Left ventricle myocardium superior (tissue), 1 donor: ENCODE measurements around the gene OR6A2. TPM values are rescaled to one million over a fixed set of nuclear protein-coding genes. Genes with fewer than 3 reads are reported as not detected.

Experiments
- ATAC-seq: fragments of 200-7000 bp; cut with Tn5 transposase; one replicate; pipeline ENCODE4 v1.9.1; 2020; ENCODE audit warnings: mild to moderate bottlenecking, moderate library complexity
- DNase-seq: peaks from one replicate; pipeline ENCODE4 v3.0.0-alpha.2; 2020
- intact Hi-C: fragments of 100-400 bp; cut with micrococcal nuclease; formaldehyde crosslinking; loops from one replicate; pipeline ENCODE4 v1.11.0; 2022
- total RNA-seq: library from RNA; stranded (reverse); fragmentation: NEBNext Ultra II Directional; extraction: Animal tissue kit (Norgen Biotek cat#: 25700); gene quantifications from one replicate; pipeline ENCODE4 v1.2.1, GENCODE V29; 2021
- donor health status: DM: no; HTN: yes; CAD: no; lungs with severe emphysema.

Gene OR6A2
- total RNA-seq, 1 donor from 2014 or later: not detected

DNA sequence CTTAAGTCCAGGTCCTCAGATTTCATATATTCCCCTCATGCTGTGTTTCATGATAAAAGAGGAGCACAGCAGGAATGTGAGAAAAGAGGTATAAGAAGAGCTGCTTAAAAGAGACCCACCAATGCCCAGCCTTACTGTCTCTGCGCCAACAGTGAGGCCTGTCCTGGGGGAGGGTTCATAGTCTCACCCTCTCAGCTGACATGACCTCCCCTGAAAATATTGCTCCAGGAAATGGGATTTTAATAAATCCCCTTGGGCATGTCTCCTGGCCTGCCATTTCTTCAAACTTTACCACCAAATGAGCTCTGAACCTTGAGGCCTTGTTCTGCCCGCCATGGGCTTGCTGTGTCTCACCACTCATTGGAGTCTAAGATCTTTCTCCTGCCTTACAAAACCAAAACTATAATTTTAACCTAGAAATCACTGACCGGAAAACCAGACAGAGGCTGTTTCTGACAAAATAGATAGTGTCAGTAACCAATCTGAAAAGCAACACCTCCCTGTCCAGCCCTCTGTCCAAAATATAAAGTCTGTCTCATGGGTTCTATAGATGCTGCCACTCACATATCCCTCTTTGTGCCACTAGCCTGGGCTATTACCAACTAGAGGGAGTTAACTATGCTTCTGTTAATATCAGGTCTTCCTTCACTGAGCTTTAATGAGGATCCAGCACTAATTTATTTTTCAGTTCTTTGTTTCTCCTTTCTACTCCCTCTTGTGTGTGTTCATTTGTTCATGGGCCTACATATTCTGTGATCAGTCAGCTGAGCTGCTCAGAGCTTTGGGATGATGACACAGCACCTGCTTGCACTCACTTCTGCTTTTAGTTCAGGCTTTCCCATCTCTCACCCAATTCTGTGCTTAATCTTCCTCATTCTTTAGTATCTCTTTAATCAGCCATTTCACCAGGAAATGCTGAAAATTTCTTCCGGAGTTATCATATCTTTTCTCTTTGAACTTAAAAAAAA is 27.3 kb downstream of the OR6A2 start, which contains the start of gene OR2AG2:
OR2AG2 (minus strand) TSS at position 51 of the 968 bp plus-strand sequence. CDS start 3,019 bp downstream, outside the sequence.
- DNase-seq: no peak

DNA sequence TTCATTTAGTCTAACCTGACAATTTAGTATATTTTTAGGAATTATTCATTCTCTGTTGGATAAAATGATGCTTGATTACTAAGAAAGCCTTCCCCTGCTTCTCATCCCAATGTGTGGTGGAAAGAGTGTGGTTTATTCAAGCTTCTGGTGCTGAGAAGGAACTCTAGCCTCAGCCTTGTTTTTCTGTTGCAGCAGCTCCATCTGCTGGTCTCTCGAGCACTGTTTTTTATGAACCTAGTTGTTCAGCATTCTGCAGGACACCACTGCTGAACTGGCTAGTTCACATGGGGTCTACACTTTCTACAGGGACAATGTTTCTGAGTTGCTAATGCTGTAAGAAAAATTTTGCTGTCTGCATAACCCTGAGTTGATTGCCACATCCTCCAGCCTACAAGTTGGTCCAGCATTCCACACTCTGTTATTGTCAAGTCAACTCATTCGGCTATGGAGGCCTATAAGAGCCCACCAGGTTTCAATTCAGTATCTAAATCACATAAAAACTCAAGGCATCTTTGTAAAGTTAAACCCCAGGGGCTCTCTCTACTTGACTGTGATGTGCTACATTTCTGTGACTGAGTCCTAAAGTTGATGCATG is 42.0 kb downstream of the OR6A2 start:
- ATAC-seq (peak; percentile 60), DNase-seq (no peak)
- intact Hi-C loops: no loop called here

More for the DNA sequence above, 27.3 kb downstream of the OR6A2 start, which contains the start of gene OR2AG2:
- intact Hi-C loops: no loop called here
- peak; percentile 48 for ATAC-seq

DNA sequence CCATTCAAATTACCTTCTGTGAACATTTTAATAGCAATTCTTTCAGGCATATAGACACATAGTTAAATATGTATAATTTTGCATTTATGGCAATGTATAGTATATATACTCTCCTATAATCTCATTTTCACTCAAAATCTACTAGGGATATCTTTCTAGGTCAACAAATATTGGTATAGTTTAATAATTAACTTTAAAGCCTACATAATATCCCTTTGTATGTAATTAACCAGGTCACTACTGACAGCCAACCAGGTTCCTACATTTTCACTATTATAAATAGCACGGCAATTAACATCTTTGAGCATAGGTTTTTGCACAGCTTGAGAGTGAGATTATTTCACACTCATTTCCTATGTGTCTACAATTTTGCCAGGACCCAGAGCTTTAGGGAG is 43.5 kb downstream of the OR6A2 start:
- DNase-seq (no peak), ATAC-seq (no peak)
- intact Hi-C loops: no loop called here

DNA sequence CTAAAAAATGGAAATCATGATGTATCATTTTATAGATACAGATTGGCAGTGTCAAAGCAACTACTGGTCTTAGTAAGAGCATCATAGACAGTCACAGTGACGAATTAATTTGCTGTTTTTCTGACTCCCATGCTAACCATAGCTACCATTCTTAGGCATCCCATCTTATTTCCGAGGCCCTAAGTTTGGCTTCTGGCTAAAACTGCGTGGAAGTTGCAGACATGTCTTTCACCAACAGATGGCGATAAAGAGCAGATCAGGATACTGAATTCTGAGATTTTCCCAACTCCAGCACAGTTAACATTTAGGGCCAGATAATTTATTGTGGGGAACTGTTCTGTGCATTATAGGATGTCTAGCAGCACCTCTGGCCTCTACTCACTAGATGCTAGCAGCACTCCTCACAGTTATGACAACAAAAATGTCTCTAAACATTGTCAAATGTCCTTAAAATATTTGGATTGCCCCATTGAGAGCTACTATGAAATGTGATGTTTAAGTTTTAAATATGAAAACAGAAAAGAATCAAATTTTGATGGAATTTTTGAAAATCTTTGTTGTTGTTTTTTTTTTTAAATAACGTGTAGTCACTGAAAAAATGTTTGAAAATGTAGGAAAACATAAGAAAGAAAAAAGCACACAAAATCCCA is 44.1 kb downstream of the OR6A2 start:
- intact Hi-C loops: no loop called here
- DNase-seq (no peak), ATAC-seq (peak; percentile 27)

DNA sequence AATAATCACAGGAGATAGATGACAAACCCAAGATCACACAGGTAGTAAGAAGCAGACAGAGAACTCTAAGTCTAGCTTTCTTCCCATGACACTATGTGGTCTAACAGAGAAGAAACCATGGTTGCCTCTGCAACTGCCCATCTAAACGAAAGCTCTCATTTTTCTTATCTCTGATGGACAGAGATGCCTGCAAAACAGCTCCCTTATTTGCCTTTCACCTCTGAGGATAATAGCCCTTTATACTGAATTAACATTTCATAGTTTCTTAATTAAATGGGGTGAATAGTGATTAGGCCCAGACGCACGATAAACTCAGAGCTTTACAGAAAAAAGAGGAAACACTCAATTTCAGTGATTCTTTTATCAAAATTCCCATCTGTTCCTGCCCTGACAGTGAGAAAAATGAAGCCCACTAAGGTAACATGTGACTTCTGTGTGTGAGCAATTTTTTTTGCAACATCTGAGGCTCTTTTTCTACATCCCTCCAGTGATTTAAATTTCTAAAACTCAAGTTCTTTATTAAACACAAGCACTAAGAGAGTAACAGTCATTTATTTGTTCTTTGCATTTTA is 52.3 kb downstream of the OR6A2 start:
- no peak for DNase-seq
- no peak for ATAC-seq
- intact Hi-C loops: no loop called here

DNA sequence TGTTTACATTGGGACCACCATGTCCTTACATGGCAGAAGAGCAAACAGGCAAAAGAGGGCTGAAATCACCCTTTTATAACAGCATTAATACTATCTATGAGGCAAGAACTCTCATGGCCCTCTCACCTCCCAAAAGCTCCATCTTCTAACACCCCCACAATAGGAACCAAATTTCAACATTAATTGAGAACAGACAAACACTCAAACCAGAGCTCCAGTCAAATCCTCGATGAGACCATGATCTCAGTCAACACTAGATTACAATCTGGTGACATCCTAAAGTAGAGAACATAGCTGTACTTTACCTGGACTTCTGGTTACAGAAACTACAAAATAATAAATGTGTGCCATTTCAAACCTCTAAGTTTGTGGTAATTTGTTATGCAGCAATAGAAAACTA is 52.9 kb downstream of the OR6A2 start:
- ATAC-seq (no peak), DNase-seq (no peak)
- intact Hi-C loops: no loop called here

DNA sequence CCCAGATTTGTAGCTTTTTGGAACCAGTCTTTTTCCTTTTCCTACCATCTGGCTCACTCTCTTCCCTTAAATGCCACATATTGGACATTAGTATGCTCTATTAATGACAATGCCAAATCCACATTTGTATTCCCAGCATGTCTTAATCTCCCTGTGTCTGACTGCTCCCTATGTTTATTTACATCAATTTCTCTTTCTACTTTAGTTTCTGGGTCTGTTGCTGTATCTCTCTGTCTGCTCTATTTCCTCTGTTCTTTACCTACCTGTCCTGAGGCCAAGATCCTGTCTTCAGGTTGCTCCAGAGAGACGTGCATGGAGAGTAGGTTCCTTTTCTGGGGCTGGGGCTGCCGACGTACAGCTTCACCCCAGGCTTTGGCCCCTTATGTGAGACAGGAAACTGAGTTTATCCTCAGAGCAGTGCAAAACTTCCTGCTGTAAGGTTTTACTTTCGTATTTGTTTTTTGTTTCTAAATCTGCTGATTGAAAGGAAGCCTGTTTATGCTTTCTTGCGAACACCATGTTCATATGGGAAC is 53.3 kb downstream of the OR6A2 start:
- ATAC-seq (peak; percentile 62), DNase-seq (no peak)
- intact Hi-C loops: no loop called here

DNA sequence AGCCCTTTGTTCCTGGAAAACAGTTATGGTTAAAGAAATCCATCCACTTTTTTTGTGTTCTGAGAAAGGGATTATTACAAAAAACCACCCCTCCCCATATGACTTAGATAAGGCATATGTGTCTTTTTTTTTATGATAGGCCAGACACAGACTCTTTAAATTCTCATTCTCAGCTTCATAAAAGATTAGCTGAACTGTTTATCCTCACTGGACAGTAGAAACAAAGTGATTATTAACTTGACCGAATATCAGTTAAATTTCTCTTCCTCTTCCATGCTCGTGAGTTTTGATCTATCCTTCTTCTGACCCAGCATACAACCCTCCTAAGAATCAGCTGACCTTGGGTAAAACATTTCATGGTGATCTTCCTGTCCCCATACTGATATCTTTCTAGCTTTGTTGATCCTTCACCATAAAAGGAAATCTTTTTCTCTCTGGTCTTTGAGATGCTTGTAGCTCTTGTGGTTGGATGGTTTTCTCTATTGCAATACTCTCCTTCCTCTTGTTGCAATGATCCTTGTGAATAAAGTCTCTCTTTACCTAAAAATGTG is 53.9 kb downstream of the OR6A2 start:
- no peak for DNase-seq
- intact Hi-C loops: no loop called here
- ATAC-seq: peak; percentile 31

DNA sequence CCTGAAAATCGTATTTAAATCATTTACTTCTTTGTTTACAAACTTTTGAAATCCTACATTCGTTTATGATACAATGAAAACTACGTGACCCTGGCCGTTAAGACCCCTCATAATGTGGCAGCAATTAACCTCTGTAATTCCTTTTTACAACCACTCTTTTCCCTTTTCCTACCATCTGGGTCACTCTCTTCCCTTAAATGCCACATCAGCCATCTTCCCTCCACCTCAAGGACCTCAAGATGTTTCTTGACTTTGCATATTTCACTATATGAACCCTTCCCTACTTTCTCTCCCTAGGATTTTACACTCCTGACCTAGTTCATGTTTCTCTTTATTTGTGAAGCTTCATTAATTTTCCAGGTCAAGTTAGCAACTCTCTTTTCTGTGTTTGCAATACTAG is 54.5 kb downstream of the OR6A2 start:
- intact Hi-C loops: no loop called here
- DNase-seq (no peak), ATAC-seq (no peak)

DNA sequence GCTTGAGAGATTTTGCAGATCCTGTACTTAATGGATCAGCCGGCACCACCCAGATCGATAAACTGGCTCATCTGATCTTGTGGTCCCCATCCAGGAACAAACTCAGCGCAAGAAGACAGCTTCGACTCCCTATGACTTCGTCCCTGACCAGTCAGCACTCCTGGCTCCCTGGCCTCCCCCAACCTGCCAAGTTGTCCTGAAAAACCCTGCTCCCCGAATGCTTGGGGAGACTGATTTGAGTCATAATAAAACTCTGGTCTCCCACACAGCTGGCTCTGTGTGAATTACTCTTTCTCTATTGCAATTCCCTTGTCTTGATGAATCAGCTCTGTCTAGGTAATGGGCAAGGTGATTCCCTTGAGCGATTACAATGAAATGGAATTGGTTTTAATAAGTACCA is 57.2 kb downstream of the OR6A2 start:
- no peak for ATAC-seq
- intact Hi-C loops: no loop called here
- DNase-seq: no peak

Other genes with a start within 250 kb of the OR6A2 start
- gene RRP8, start 196.1 kb downstream of the OR6A2 start, total RNA-seq: 22.1 TPM
- 210 TPM for gene ILK, start 195.9 kb downstream of the OR6A2 start, total RNA-seq
- gene TAF10, start 187.5 kb downstream of the OR6A2 start, total RNA-seq: 89.4 TPM
- gene TPP1, start 180.3 kb downstream of the OR6A2 start, total RNA-seq: 77.7 TPM
- 8.8 TPM for gene DCHS1, start 143.9 kb downstream of the OR6A2 start, total RNA-seq
- 49.7 TPM for gene MRPL17, start 116.3 kb downstream of the OR6A2 start, total RNA-seq
- not detected for gene OR2AG2, start 27.7 kb downstream of the OR6A2 start, total RNA-seq
- gene OR2AG1, start 16.7 kb downstream of the OR6A2 start, total RNA-seq: not detected
- gene OR10A5, start 46.0 kb upstream of the OR6A2 start, total RNA-seq: not detected
- not detected for gene OR10A2, start 63.4 kb upstream of the OR6A2 start, total RNA-seq
- gene OR10A4, start 76.9 kb upstream of the OR6A2 start, total RNA-seq: not detected
- gene OR2D2, start 92.8 kb upstream of the OR6A2 start, total RNA-seq: not detected
- gene OR2D3, start 121.3 kb upstream of the OR6A2 start, total RNA-seq: not detected
- gene ZNF215, start 126.7 kb upstream of the OR6A2 start, total RNA-seq: 0.17 TPM
- gene ZNF214, start 220.7 kb upstream of the OR6A2 start, total RNA-seq: 0.84 TPM
- gene NLRP14, start 220.8 kb upstream of the OR6A2 start, total RNA-seq: not detected